Activated naive CD4-positive, alpha-beta T cell treated with anti-CD3 and anti-CD28 coated beads, Interleukin-2, amount 10 ng/mL, durations not matched to agents 7 days and 5 days (primary cell): ENCODE results near the gene TLX1.

Experiments
- CTCF ChIA-PET: fragments of 350-600 bp; sonication (Branson Sonifier 250); formaldehyde crosslinking; loops from one replicate; lab custom pipeline; 2021; ENCODE audit warnings: antibody characterized with exemption; lab: Charles Lee
- DNase-seq: peaks from one replicate; pipeline ENCODE4 v3.0.0-alpha.2; 2020
- H3K27ac Mint-ChIP-seq: one replicate; pipeline ENCODE4 v1.8.0; 2021; ENCODE audit warnings: mild to moderate bottlenecking, moderate library complexity, mixed read lengths
- H3K27me3 Mint-ChIP-seq: one replicate; pipeline ENCODE4 v1.8.0; 2021; ENCODE audit warnings: mild to moderate bottlenecking, mixed read lengths
- H3K36me3 Mint-ChIP-seq: one replicate; pipeline ENCODE4 v1.8.0; 2021; ENCODE audit warnings: mixed read lengths
- H3K4me1 Mint-ChIP-seq: one replicate; pipeline ENCODE4 v1.8.0; 2021; ENCODE audit warnings: mixed read lengths
- H3K4me3 Mint-ChIP-seq: one replicate; pipeline ENCODE4 v1.8.0; 2021; ENCODE audit warnings: mild to moderate bottlenecking, moderate library complexity, mixed read lengths
- H3K9me3 Mint-ChIP-seq: one replicate; pipeline ENCODE4 v1.8.0; 2021; ENCODE audit warnings: mixed read lengths

Gene TLX1

DNA sequence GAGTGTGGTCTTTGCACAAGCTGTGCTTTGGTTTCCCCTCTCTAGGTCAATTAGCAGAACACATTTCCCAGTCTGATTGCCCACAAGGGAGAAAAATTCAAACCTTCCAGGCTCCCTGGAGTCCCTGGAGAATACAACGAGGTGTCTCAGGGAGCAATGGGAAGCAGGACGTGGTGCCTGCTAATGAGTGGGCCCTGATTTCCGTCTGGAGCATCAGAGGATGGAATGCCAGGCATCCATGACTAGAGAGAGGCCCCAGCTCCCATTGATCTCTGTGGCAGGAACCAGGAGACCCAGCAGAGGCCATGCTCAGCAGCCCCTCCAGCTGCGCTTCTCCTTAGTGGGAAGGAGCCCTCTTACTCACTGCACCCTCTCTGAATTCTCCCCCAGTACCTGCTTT lies 33.2 kb upstream of the TLX1 start:
- DNase-seq, result no peak
- H3K4me3 Mint-ChIP-seq, result no peak overlapping the region
- CTCF ChIA-PET, result interaction anchor here (1.1 to 13.9 kb wide), 7 partner anchors 10 to 56 kb away, joined by 3 to 272 read pairs (median 16); no protein-coding TSS in a partner anchor
- peaks cover 83% of the 10 kb centered on the region for H3K27me3 Mint-ChIP-seq
- no peak overlapping the region for H3K27ac Mint-ChIP-seq
- H3K36me3 Mint-ChIP-seq, result no peaks in the 10 kb centered on the region
- no peaks in the 10 kb centered on the region for H3K4me1 Mint-ChIP-seq
- H3K9me3 Mint-ChIP-seq, result no peaks in the 10 kb centered on the region

DNA sequence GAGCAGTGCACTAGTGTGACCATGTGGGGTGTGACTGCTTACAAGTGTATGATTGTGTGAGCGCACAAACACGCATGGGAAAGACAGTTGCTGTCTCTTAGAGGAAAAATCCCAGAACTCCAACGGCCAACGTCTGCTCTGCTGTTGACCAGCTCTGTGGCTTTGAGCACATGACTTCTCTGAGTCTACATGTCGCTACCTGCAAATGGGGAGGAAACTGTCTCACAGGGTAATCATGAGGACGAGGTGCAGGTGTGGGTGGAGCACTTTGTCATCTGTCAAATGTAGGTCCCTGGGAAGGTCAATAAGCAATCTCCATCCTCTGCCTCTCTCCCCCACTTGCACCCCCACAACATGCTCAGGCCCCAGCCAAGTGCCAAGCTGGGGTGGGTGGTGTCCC lies 31.2 kb upstream of the TLX1 start:
- CTCF ChIA-PET, result interaction anchor here (2.1 to 13.9 kb wide), 2 partner anchors 9 to 40 kb away, joined by 7 to 272 read pairs; no protein-coding TSS in a partner anchor
- Mint-ChIP-seq H3K4me1 (no peaks in the 10 kb centered on the region), H3K27me3 (peaks cover 71% of the 10 kb centered on the region), H3K4me3 (no peak overlapping the region), H3K9me3 (no peaks in the 10 kb centered on the region), H3K27ac (no peak overlapping the region), H3K36me3 (no peaks in the 10 kb centered on the region)
- DNase-seq, result no peak

DNA sequence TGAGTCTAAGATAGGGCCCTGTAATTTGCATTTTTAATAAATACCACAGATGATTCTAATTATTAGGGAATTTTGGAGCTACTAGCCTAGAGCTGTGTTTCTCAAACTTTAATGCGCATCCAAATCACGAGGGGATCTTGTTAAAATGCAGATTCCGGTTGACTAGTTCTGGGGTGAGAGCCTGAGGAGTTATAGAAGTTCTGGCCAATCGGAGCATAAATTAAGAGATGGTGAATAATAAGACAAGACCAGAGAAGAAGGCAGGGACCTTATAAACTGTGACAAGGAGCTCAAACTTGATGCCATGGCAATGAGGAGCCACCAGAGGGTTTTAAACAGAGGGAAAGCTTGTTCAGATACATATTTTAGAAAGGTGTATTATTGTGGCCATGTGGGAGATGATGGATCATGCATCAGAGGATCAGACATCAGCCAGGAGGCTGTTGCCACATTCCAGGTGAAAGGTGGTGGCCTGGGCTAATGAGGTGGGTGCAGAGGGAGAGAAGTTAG lies 29.7 kb upstream of the TLX1 start:
- no peaks in the 10 kb centered on the region for H3K9me3 Mint-ChIP-seq
- no peaks in the 10 kb centered on the region for H3K36me3 Mint-ChIP-seq
- peaks cover 73% of the 10 kb centered on the region for H3K27me3 Mint-ChIP-seq
- no peaks in the 10 kb centered on the region for H3K4me1 Mint-ChIP-seq
- no peak overlapping the region for H3K4me3 Mint-ChIP-seq
- H3K27ac Mint-ChIP-seq, result no peak overlapping the region
- CTCF ChIA-PET, result interaction anchor here (1.4 to 13.9 kb wide), 3 partner anchors 10 to 39 kb away, joined by 5 to 272 read pairs (median 7); no protein-coding TSS in a partner anchor
- no peak for DNase-seq

DNA sequence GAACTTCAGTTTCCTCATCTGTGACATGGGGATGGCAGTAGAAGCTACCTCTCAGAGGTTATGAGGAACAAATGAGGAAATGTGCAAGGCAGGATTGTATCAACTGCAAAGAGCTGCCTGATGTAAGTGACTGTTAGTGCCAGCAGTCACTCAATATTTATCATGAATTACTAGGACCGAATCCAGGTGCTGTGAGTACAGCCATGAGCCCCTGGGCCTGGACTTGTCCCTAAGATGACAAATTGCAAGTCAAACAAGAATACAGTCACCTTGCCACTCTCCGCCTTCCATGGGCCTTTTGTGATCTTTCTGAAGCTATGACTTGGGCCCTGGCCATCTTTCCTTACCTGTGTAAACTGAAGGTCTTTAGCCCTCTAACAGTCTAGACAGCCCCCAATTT lies 27.7 kb upstream of the TLX1 start:
- H3K9me3 Mint-ChIP-seq, result no peaks in the 10 kb centered on the region
- CTCF ChIA-PET, result interaction anchor here (13.9 kb wide), 1 partner anchor 37 kb away, joined by 272 read pairs; no protein-coding TSS in a partner anchor
- H3K4me1 Mint-ChIP-seq, result no peaks in the 10 kb centered on the region
- H3K36me3 Mint-ChIP-seq, result no peaks in the 10 kb centered on the region
- H3K4me3 Mint-ChIP-seq, result no peak overlapping the region
- DNase-seq, result no peak
- peaks cover 73% of the 10 kb centered on the region for H3K27me3 Mint-ChIP-seq
- no peak overlapping the region for H3K27ac Mint-ChIP-seq

DNA sequence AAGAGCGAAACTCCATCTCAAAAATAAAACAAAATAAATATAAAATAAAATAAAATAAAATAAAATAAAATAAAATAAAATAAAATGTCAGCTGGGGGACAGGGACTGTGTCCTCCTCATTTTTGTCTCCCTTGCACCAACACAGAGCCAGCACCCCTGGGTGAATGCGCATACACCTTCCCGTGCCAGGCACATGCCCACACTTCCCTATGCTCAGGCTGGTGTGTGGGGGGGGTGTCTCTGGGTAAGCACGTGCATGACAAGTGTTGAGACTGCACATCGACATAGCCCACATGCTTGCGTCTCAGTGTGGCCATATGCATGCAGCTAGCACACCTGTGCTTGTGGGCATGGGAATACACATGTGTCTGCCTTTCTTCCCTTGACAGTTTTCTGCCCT lies 24.7 kb upstream of the TLX1 start:
- H3K36me3 Mint-ChIP-seq, result no peaks in the 10 kb centered on the region
- no peaks in the 10 kb centered on the region for H3K4me1 Mint-ChIP-seq
- CTCF ChIA-PET, result interaction anchor here (3.2 kb wide), 1 partner anchor 10 kb away, joined by 16 read pairs; no protein-coding TSS in a partner anchor
- no peak overlapping the region for H3K4me3 Mint-ChIP-seq
- H3K27me3 Mint-ChIP-seq, result peaks cover 66% of the 10 kb centered on the region
- H3K9me3 Mint-ChIP-seq, result no peaks in the 10 kb centered on the region
- DNase-seq, result no peak
- no peak overlapping the region for H3K27ac Mint-ChIP-seq

DNA sequence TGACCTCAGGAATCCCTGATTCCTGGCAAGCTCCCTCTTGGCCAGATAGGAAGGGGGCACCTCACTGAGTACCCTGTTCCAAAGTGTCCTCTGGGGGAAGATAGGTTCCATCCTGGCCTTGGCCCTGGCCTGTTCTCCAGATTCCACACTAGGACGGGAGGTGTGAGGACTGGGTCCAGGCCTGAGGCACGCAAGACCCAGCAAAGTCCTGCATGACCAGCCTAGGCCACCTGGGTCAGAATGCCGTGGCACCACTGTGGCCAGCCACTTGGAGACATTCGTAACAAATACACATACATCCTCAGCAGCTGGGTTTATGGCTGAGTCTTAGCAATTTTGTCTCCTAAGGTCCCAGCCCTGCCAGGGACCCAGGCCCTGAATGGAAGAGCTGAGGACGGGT lies 23.3 kb upstream of the TLX1 start:
- H3K9me3 Mint-ChIP-seq, result no peaks in the 10 kb centered on the region
- H3K4me1 Mint-ChIP-seq, result no peaks in the 10 kb centered on the region
- no peak overlapping the region for H3K27ac Mint-ChIP-seq
- H3K4me3 Mint-ChIP-seq, result no peak overlapping the region
- peaks cover 65% of the 10 kb centered on the region for H3K27me3 Mint-ChIP-seq
- no peaks in the 10 kb centered on the region for H3K36me3 Mint-ChIP-seq
- CTCF ChIA-PET, result interaction anchor here (1.9 to 3.2 kb wide), 2 partner anchors 11 to 34 kb away, joined by 6 to 16 read pairs; no protein-coding TSS in a partner anchor
- DNase-seq, result no peak

DNA sequence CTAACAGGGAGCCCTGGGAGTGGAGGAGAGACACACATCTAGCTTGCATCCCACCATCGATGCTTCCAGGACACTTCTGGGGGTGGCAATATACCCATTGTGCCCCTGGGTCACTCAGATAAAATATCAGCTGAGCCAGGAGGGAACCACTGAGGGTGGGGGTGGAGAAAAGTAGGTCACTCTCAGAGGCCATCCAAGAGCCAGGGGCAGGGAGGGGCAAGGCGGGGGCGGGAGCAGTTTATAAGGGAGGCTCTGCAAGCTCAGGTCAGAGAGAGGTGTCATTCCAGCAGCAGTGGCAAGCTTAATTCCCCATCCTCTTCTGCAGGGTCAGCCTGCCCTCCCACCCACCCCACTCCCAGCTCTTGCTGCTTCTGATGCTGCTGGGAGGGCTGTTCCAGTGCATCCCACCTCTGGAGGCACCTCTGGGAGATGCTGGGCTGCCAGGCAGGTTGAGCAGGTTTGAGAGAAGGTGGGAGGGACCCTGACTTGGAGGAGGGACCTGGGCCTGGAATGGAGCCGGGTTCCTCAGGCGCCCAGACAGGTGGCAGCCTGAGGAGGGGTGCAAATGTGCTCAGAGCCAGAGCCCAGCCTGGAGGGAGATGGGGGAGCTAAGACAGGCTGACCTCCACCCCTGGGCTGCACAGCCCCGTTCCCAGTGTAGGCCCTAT lies 20.1 kb upstream of the TLX1 start:
- Mint-ChIP-seq H3K9me3 (no peaks in the 10 kb centered on the region), H3K4me3 (no peak overlapping the region), H3K36me3 (no peaks in the 10 kb centered on the region), H3K4me1 (no peaks in the 10 kb centered on the region), H3K27me3 (peaks cover 80% of the 10 kb centered on the region), H3K27ac (peak overlapping the region; percentile 25)
- no peak for DNase-seq
- CTCF ChIA-PET, result no interaction called here

DNA sequence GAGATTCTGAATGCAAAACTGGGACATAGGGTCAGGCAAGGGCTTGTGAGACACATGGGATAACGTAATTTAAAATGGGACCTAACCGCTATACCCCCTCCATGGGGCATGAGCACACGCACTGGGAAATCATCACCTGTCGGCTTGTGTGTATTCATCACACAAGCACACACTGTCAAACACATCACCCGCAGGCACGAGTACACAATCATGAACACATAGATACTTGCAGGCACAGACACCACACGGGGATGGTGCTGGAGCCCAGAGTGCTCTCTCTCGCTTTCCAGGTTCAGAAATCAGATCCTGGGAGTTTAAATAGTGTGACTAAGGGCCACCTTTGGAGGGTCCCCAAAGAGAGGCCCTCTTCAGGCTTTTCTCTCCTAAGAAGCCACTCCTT lies 19.6 kb upstream of the TLX1 start:
- DNase-seq, result no peak
- Mint-ChIP-seq H3K4me1 (no peaks in the 10 kb centered on the region), H3K27ac (no peak overlapping the region), H3K4me3 (no peak overlapping the region), H3K27me3 (peaks cover 81% of the 10 kb centered on the region), H3K36me3 (no peaks in the 10 kb centered on the region), H3K9me3 (no peaks in the 10 kb centered on the region)
- CTCF ChIA-PET, result no interaction called here

DNA sequence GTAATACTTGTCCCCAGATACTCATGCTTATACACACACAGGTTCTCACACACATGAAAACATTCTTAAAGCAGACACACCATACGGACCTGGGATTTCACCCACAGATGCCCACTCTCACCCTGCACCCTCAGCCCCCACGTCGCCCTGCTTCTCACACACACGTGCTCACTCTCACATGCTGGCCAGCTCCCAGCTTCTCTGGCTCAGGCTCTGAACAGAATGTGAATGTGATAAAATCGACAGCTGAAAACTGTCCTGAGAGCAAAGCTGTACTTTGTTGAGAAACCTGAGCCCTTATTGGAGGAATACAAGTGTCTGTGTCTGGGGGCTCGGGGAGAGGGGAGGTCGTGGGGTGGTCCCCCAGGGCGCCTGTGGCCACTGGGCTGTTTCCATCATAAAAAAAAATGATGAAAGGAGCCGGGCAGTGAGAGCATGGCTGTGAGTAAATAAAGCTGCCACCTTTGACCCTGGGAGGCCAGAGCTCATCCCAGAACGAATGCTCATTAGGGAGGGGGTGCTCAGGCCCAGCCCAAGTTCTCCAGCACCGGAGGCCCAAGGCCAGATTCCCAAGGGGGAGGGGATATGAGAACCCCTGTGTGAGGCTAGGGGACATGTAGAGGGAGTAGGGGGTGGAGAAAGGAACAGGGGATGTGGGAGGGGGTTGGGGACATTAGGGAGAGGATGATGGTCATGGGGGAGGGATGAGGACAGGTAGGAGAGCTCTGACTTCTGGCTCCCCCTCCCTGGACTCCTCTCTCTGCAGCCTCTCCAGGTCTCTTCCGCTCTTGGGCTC lies 18.1 kb upstream of the TLX1 start:
- Mint-ChIP-seq H3K27ac (no peak overlapping the region), H3K36me3 (no peaks in the 10 kb centered on the region), H3K9me3 (no peaks in the 10 kb centered on the region), H3K27me3 (peaks cover 77% of the 10 kb centered on the region), H3K4me3 (no peak overlapping the region), H3K4me1 (no peaks in the 10 kb centered on the region)
- no peak for DNase-seq
- CTCF ChIA-PET, result interaction anchor here (0.7 kb wide), 1 partner anchor 29 kb away, joined by 3 read pairs; no protein-coding TSS in a partner anchor

DNA sequence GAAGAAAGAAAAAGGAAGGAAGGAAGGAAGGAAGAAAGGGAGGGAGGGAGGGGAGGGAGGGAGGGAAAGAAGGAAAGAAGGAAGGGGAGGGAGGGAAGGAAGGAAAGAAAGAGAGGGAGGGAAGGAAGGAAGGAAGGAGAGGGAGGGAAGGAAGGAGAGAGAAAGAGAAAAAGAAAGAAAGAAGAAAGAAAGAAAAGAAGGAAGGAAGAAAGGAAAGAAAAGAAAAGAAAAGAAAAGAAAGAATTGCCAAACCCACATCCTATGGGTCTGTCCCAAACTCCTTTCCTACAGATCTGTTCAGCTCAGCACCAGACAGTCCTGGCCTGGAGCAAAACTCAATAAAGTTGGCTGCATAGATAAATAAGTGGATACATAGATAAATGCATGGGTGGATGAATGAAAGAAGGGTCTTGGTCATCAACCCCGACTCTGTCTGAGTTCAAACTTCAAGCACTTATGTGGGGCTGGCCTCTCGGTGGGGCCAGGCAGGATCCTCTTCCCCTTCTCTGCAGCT lies 17.2 kb upstream of the TLX1 start:
- Mint-ChIP-seq H3K36me3 (no peaks in the 10 kb centered on the region), H3K4me1 (no peaks in the 10 kb centered on the region), H3K4me3 (no peak overlapping the region), H3K27me3 (peaks cover 78% of the 10 kb centered on the region), H3K27ac (no peak overlapping the region), H3K9me3 (no peaks in the 10 kb centered on the region)
- DNase-seq, result no peak
- CTCF ChIA-PET, result interaction anchor here (0.7 kb wide), 1 partner anchor 28 kb away, joined by 3 read pairs; no protein-coding TSS in a partner anchor

DNA sequence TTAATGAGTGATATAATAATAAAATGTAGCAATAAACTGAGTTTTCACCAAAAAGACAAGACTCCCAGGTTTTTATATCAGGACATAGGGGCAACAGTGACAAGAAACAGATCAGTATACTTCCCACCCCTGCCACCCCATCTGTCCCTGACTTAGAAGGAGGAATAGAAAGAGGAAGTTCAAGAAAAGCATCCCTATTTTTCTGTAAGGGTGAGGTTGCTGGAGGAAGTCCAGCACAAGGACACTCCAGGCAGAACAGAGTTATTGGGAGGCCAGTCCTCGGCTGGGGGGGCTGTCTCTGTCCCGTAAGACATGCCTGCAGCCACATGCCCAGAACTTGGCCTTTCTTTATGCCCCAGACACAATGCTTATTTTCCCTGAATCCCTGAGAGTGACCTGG lies 16.5 kb upstream of the TLX1 start:
- Mint-ChIP-seq H3K36me3 (no peaks in the 10 kb centered on the region), H3K27ac (no peak overlapping the region), H3K27me3 (peaks cover 85% of the 10 kb centered on the region), H3K4me1 (no peaks in the 10 kb centered on the region), H3K4me3 (no peak overlapping the region), H3K9me3 (no peaks in the 10 kb centered on the region)
- CTCF ChIA-PET, result interaction anchor here (2.5 kb wide), 1 partner anchor 27 kb away, joined by 8 read pairs; no protein-coding TSS in a partner anchor
- DNase-seq, result no peak

DNA sequence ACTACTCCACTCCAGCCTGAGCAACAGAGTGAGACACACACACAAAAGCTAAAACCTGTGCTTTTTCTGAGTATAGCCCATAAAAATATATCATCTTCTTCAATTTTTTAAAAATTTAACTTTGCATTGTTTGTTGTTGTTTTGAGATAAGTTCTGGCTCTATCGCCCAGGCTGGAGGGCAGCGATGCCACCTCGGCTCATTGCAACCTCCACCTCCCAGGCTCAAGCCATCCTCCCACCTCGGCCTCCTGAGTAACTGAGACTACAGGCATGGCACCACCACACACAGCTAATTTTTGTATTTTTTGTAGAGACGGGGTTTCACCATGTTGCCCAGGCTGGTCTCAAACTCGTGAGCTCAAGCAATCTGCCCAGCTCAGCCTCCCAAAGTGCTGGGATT lies 14.3 kb upstream of the TLX1 start:
- CTCF ChIA-PET, result interaction anchor here (2.5 to 2.9 kb wide), 2 partner anchors 21 to 25 kb away, joined by 8 to 21 read pairs; no protein-coding TSS in a partner anchor
- no peak overlapping the region for H3K4me3 Mint-ChIP-seq
- H3K27me3 Mint-ChIP-seq, result peaks cover 89% of the 10 kb centered on the region
- no peak overlapping the region for H3K27ac Mint-ChIP-seq
- no peaks in the 10 kb centered on the region for H3K36me3 Mint-ChIP-seq
- H3K4me1 Mint-ChIP-seq, result peaks cover 12% of the 10 kb centered on the region
- no peak for DNase-seq
- H3K9me3 Mint-ChIP-seq, result no peaks in the 10 kb centered on the region

DNA sequence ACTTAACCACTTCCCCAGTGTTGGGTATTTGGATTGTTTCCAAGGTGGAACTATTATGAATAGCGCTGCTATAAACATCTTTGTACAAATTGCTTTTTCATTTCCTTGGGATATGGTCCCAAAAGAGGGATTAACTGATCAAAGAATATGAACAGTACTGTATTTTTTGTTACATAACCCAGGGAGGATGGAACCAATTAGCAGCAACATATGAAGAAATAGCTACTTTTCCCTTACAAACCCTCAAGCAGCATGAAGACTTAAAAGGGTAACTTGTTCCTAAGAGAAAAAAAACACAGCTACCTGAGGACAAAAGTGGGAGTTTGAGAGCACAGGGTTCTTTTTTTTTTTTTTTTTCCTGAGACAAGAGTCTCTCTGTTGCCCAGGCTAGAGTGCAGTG lies 13.1 kb upstream of the TLX1 start:
- no peaks in the 10 kb centered on the region for H3K9me3 Mint-ChIP-seq
- no peaks in the 10 kb centered on the region for H3K36me3 Mint-ChIP-seq
- H3K4me3 Mint-ChIP-seq, result no peak overlapping the region
- DNase-seq, result no peak
- H3K27ac Mint-ChIP-seq, result no peak overlapping the region
- CTCF ChIA-PET, result interaction anchor here (2.9 kb wide), 1 partner anchor 22 kb away, joined by 21 read pairs; no protein-coding TSS in a partner anchor
- peaks cover 23% of the 10 kb centered on the region for H3K4me1 Mint-ChIP-seq
- H3K27me3 Mint-ChIP-seq, result peaks cover 90% of the 10 kb centered on the region

DNA sequence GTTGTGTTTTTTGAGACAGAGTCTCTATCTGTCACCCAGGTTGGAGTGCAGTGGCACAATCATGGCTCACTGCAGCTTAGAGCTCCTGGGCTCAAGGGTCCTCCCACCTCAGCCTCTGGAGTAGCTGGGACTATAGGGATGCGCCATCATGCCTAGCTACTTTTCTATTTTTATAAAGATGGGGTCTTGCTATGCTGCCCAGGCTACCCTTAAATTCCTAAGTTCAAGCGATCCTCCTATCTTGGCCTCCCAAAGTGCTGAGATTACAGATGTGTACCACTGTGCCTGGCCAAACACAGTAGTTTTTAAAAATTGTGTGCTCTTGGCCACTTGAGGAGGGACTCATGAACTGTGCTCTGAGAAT lies 10.6 kb upstream of the TLX1 start:
- Mint-ChIP-seq H3K9me3 (no peaks in the 10 kb centered on the region), H3K36me3 (no peaks in the 10 kb centered on the region), H3K4me1 (peaks cover 28% of the 10 kb centered on the region), H3K27me3 (peaks cover 91% of the 10 kb centered on the region), H3K27ac (no peak overlapping the region), H3K4me3 (peak overlapping the region; percentile 86)
- CTCF ChIA-PET, result interaction anchor here (1.0 kb wide), 1 partner anchor 11 kb away, joined by 3 read pairs; the partner anchor contains the start of gene TLX1
- no peak for DNase-seq
